Testis (tissue), 3 donors: ENCODE results near the gene LRMDA. TPM values are rescaled to one million over a fixed set of nuclear protein-coding genes. Genes with fewer than 3 reads are reported as not detected.

Experiments
- DNase-seq: peaks from one replicate; pipeline ENCODE4 v3.0.0-alpha.2; 2019
- H3K27ac ChIP-seq, 2 donors: fragments of 200-600 bp; sonication (generic); one replicate each; pipeline ENCODE4 v1.5.1; 2019
- H3K27me3 ChIP-seq: fragments of 200-600 bp; sonication (generic); one replicate; pipeline ENCODE4 v1.5.1; 2019
- H3K36me3 ChIP-seq: fragments of 200-600 bp; sonication (generic); one replicate; pipeline ENCODE4 v1.5.1; 2017; ENCODE audit warnings: low read depth; ENCODE audit errors: missing control alignments
- H3K4me1 ChIP-seq: fragments of 200-600 bp; sonication (generic); one replicate; pipeline ENCODE4 v1.5.1; 2019
- H3K4me3 ChIP-seq, 2 donors: fragments of 200-600 bp; sonication (generic); one replicate each; pipeline ENCODE4 v1.5.1; 2017 to 2019
- H3K9me3 ChIP-seq: fragments of 200-600 bp; sonication (generic); one replicate; pipeline ENCODE4 v1.5.1; 2017
- CTCF ChIP-seq, 3 experiments: fragments of 450-650 bp in 2 of 3; fragments of 200-600 bp in 1 of 3; sonication (generic) in 1 of 3; IDR thresholded peaks; one replicate each; pipeline ENCODE4 v1.5.1; 2016 to 2019; ENCODE audit warnings: antibody characterized with exemption in 3 of 3, mild to moderate bottlenecking in 2 of 3, moderate library complexity in 1 of 3
- POLR2A ChIP-seq: fragments of 450-650 bp; IDR thresholded peaks from one replicate; pipeline ENCODE4 v1.6.1; 2017; ENCODE audit warnings: antibody characterized with exemption, mild to moderate bottlenecking, moderate library complexity
- WGBS, 2 donors: methylation state at CpG; one replicate each; pipeline ENCODE4 v1.1.5; 2018; 5-methylcytosine and 5-hydroxymethylcytosine counted together
- intact Hi-C: fragments of 100-400 bp; cut with DNase I; formaldehyde crosslinking; loops from one replicate; pipeline ENCODE4 v1.15.1; 2023; ENCODE audit warnings: low total_unique reads
- polyA plus RNA-seq: library from polyadenylated mRNA; stranded (reverse); fragments of 350-450 nt; fragmentation: Illumina TruSeq; extraction: RNeasy Lipid Tissue Mini Kit (QIAGEN cat#74804); gene quantifications from one replicate; pipeline ENCODE4 v1.2.3, GENCODE V29; 2014; ENCODE audit warnings: low read depth, low replicate concordance; ENCODE audit not compliant: insufficient read depth
- total RNA-seq, 2 donors: library from RNA; depleted of rRNA; stranded (reverse); fragments of >200 nt; gene quantifications; one replicate each; pipeline ENCODE4 v1.2.3, GENCODE V29; 2016

LRMDA gene
- total and polyA plus RNA-seq, 3 donors from 2014 or later: 7.6 to 13.8 (median 10.6) TPM

DNA sequence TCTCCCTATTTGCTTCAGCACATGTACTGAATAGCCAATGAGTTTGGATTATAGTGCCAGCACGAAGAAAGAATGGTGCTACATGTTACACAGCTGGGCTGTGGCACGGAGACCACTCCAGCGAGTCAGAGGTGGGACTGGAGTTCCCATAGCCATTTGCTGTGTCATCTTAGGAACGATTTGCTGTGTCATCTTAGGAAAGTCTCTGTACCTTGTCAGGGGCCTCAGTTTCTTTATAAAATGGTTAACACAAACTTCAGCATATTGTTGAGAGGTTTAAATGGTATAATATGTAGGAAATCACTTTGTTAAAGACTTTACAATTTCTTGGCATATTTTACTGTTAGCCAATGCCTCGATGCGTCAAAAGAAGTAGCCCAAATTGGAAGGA lies 609.4 kb downstream of the LRMDA start:
- no peaks in the 10 kb centered on the region for H3K4me1 ChIP-seq
- intact Hi-C loops: no loop called here
- DNase-seq: no peak
- no peak overlapping the region for H3K27ac ChIP-seq
- 94% methylated on average over 6 of the region's 6 CpGs for WGBS, 2 donors
- no peaks in the 10 kb centered on the region for H3K36me3 ChIP-seq
- H3K27me3 ChIP-seq: no peaks in the 10 kb centered on the region
- H3K9me3 ChIP-seq: no peaks in the 10 kb centered on the region
- TF ChIP-seq POLR2A (no peak), CTCF (IDR thresholded peaks at IDR 0.05) (no peak)
- no peak overlapping the region for H3K4me3 ChIP-seq

- Histone ChIP-seq H3K27me3 (no peaks in the 10 kb centered on the region), H3K36me3 (no peaks in the 10 kb centered on the region), H3K4me1 (no peaks in the 10 kb centered on the region), H3K4me3 (no peak overlapping the region), H3K9me3 (no peaks in the 10 kb centered on the region), H3K27ac (no peak overlapping the region)
- 60 to 69% methylated on average over 5 of the region's 5 CpGs for WGBS, 2 donors
- intact Hi-C loops: no loop called here
- no peak for TF ChIP-seq POLR2A
- TF ChIP-seq CTCF (IDR thresholded peaks at IDR 0.05): no peak
- no peak for DNase-seq
Observed at GRCh38 chr10:76041551-76041950, 610.1 kb downstream of the LRMDA start.

GRCh38 chr10:76043261-76043660 lies 611.8 kb downstream of the LRMDA start:
- Histone ChIP-seq H3K36me3 (no peaks in the 10 kb centered on the region), H3K27ac (no peak overlapping the region)

GRCh38 chr10:76044751-76045150 lies 613.3 kb downstream of the LRMDA start:
- intact Hi-C loops: no loop called here
- Histone ChIP-seq H3K4me3 (no peak overlapping the region), H3K4me1 (no peaks in the 10 kb centered on the region), H3K27ac (no peak overlapping the region), H3K36me3 (no peaks in the 10 kb centered on the region), H3K9me3 (no peaks in the 10 kb centered on the region), H3K27me3 (no peaks in the 10 kb centered on the region)
- no peak for DNase-seq
- TF ChIP-seq POLR2A (no peak), CTCF (IDR thresholded peaks at IDR 0.05) (no peak)

More at GRCh38 chr10:76043261-76043660, 611.8 kb downstream of the LRMDA start:
- Histone ChIP-seq H3K4me1 (no peaks in the 10 kb centered on the region), H3K4me3 (no peak overlapping the region), H3K27me3 (no peaks in the 10 kb centered on the region), H3K9me3 (no peaks in the 10 kb centered on the region)
- DNase-seq: no peak
- intact Hi-C loops: no loop called here
- 97 to 98% methylated on average over 2 of the region's 2 CpGs for WGBS, 2 donors
- TF ChIP-seq CTCF (IDR thresholded peaks at IDR 0.05): no peak
- TF ChIP-seq POLR2A: no peak

DNA sequence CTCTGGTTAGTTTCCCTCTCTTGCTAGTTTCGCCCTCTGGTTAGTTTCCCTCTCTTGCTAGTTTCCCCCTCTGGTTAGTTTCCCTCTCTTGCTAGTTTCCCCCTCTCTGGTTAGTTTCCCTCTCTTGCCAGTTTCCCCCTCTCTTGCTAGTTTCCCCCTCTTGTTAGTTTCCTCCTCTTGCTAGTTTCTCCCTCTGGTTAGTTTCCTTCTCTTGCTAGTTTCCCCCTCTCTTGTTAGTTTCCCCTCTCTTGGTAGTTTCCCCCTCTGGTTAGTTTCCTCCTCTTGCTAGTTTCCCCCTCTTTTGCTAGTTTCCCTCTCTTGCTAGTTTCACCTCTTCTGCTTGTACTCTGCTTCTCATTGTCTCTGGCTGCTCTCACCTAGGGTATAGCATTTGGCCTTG lies 613.8 kb downstream of the LRMDA start:
- no peaks in the 10 kb centered on the region for H3K27me3 ChIP-seq
- no peaks in the 10 kb centered on the region for H3K36me3 ChIP-seq
- WGBS, 2 donors: 84 to 96% methylated on average over 1 of the region's 1 CpG
- H3K27ac ChIP-seq: no peak overlapping the region
- intact Hi-C loops: no loop called here
- H3K4me1 ChIP-seq: no peaks in the 10 kb centered on the region
- DNase-seq: no peak
- TF ChIP-seq POLR2A (no peak), CTCF (IDR thresholded peaks at IDR 0.05) (no peak)
- no peaks in the 10 kb centered on the region for H3K9me3 ChIP-seq
- H3K4me3 ChIP-seq: no peak overlapping the region
